Left cardiac atrium (tissue), 4 donors: ENCODE measurements around the gene KCNQ1OT1. TPM values are rescaled to one million over a fixed set of nuclear protein-coding genes. Genes with fewer than 3 reads are reported as not detected.

Experiments used
- ATAC-seq, 2 donors: fragments of 200-7000 bp; cut with Tn5 transposase; one replicate each; pipeline ENCODE4 v1.9.1; 2020; ENCODE audit warnings: mild to moderate bottlenecking in 2 of 2, moderate library complexity in 2 of 2
- DNase-seq: peaks from one replicate; pipeline ENCODE4 v3.0.0-alpha.2; 2020
- intact Hi-C, 2 donors: fragments of 100-400 bp; cut with DNase I; formaldehyde crosslinking; loops; one replicate each; pipeline versions ENCODE4 v1.14.1 to v1.15.1; 2022 to 2023
- total RNA-seq, 2 donors: library from RNA; stranded (reverse); fragmentation: NEBNext Ultra II Directional; extraction: Animal tissue kit (Norgen Biotek cat#: 25700); gene quantifications; one replicate each; pipeline ENCODE4 v1.2.1, GENCODE V29; 2021
- donor health status: DM: no; HTN: yes; CAD: no.
- donor health status: DM: no; HTN: yes; CAD: no; lungs with severe emphysema.
- donor health status: DM: yes; HTN: yes; CAD: no.
- donor health status: Dilated cardiomyopathy.

Gene KCNQ1OT1
- total RNA-seq, 2 donors from 2014 or later: 0.59 to 0.81 TPM

GRCh38 chr11:2679011-2679676 lies 20.6 kb downstream of the KCNQ1OT1 start:
- ATAC-seq (no peak), DNase-seq (no peak)
- intact Hi-C loops: loop anchor here in 1 of 2 donors (10.0 kb wide), 1 partner anchor 114 kb away; no protein-coding TSS in a partner anchor

- intact Hi-C loops: loop anchor here in 1 of 2 donors (10.0 kb wide), 1 partner anchor 114 kb away; no protein-coding TSS in a partner anchor
- ATAC-seq (no peak), DNase-seq (no peak)
Measured at GRCh38 chr11:2678396-2678795, 21.4 kb downstream of the KCNQ1OT1 start.

DNA sequence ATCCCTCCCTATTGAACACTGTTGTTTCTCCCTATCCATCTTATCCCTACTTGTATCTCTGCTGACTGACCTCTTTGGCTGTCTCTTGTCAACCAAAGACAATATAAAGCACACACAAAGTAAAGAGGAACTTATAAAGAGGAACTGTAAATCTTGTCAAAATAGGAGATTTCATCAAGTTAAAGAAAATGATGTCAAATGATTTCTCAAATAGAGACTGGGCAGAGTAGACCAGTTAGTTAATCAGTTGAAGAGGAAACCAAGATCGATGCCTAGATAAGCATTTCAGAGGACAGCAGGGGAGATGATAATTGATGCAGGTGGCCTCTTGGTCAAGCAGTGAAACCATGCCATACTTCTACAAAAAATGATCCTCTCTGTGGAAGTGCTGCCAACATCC lies 22.7 kb downstream of the KCNQ1OT1 start:
- no peak for DNase-seq
- intact Hi-C loops: loop anchor here in 1 of 2 donors (10.0 kb wide), 1 partner anchor 112 kb away; no protein-coding TSS in a partner anchor
- ATAC-seq: no peak

- ATAC-seq (peak in 1 of 2 donors; percentile 32), DNase-seq (peak; percentile 11)
- intact Hi-C loops: loop anchor here in 1 of 2 donors (10.0 kb wide), 1 partner anchor 111 kb away; no protein-coding TSS in a partner anchor
Measured at GRCh38 chr11:2675540-2675939, 24.3 kb downstream of the KCNQ1OT1 start.

DNA sequence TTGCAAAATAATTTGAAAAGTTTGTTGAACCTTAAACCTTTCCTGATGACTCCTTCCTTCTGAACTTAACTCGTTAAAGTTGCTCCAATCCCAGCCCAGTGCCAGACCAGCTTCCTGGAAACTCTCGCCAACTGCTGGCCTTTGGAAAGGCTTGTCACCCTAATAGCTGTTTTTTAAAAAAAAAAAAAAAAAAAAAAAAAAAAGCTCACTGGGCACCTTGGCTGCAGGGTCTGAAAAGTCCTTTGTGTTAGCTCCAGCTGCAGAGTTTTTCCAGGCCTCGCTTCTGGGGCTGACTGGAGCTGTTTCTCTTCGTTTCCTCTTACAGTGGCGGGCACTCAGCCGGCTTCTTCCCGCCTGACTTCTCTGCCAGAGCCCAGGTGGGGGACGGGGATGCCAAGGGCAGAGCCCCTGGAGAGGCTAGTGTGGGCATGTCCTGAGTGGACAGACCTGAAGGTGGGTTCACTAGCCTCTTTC lies 25.1 kb downstream of the KCNQ1OT1 start:
- ATAC-seq (no peak), DNase-seq (peak; percentile 24)
- intact Hi-C loops: loop anchor here in 1 of 2 donors (10.0 kb wide), 1 partner anchor 110 kb away; no protein-coding TSS in a partner anchor

DNA sequence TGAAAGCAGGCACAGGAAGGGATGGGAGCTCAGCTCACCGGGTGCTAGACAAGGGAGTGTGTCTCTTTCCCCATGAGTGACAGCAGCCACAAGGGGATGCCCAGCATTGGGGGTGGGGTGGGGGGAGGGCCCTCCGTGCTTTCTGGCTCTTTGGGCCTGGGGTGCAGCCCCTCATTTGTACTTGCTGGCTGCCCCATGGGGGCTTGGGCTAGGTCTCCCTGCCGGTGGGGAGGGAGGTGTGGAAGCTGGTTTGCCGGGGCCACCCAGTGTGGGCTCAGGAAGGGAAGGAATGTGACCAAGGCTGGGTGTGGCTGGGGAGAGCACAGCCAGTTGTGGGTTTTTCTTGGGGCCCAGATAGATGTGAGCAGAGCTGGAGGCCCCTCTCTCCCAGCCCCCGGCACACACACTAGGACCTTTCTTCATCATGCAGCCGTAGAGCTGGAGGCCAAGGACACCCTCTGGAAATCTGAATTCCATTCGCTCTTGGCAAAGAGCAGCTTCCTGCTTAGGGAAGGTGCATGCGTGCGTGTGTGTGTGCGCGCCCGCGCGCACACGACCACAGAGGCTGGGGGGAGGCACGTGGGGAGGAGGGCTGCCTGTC lies 25.8 kb downstream of the KCNQ1OT1 start:
- ATAC-seq (peak in 1 of 2 donors; percentile 15), DNase-seq (peak; percentile 10)
- intact Hi-C loops: loop anchor here in 1 of 2 donors (10.0 kb wide), 1 partner anchor 109 kb away; no protein-coding TSS in a partner anchor

GRCh38 chr11:2673250-2673610 lies 26.6 kb downstream of the KCNQ1OT1 start:
- ATAC-seq (no peak), DNase-seq (no peak)
- intact Hi-C loops: loop anchor here in 1 of 2 donors (10.0 kb wide), 1 partner anchor 108 kb away; no protein-coding TSS in a partner anchor

DNA sequence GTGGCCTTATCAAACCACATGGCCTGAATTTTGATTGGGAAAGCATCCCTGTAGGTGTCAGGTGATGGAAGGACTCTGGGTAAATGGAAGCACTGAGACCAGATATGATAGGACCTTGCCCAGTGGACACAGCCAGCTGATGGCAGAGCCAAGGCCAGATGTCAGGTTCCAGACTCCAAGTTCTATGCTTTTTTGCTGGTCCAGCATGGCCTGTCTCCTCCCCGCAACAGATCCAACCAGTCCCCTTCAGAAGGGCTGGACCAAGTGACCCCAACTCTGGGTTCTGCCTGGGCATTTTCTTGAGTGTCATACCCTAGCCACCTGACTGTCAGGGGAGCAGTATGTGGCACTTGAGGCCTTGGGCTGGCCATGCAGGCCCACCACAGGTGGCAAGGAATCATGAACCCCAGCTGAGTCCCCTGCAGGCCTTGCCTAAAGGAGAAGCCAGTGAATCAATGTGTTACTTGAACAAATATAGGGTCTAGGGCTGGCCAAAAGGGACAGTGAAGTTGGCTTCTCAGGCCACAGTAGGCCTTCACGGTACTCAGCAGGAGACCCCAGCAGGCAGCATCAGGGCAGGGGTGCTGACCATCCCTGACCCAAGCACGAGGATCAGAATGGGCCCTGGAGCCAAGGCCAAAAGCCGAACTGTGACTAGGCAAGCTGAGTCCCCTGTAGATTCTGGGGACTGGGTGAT lies 27.1 kb downstream of the KCNQ1OT1 start:
- intact Hi-C loops: loop anchor here in 1 of 2 donors (10.0 kb wide), 1 partner anchor 108 kb away; no protein-coding TSS in a partner anchor
- ATAC-seq (no peak), DNase-seq (no peak)

- intact Hi-C loops: loop anchor here in 1 of 2 donors (10.0 kb wide), 1 partner anchor 107 kb away; no protein-coding TSS in a partner anchor
- no peak for DNase-seq
Measured at GRCh38 chr11:2671748-2672147, 28.0 kb downstream of the KCNQ1OT1 start.

DNA sequence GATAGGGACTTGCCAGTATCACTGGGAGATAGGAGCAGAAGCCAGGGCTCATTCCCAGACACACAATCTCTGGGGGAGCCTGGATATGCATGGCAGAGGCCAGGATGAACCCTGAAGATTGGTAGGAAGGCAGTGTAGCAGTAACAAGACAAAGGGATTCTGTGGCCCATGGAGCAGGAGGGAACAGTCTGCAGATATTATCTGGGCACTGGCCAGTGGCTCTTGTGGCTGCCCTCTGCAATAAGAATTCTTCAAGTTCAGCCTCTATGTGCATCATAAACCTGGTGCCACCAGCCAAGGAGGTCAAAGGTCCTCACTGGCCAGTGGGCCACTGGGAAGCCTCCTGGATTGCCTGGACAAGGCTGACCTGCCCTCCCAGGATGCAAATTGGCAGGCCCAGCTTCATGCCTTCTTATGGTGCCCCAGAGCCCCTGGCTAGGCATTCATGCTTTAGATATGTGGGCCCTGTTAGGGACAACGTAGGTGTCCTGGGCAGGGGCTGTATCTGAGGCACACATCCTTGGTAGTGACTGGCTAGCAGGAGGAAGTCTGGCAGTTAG lies 29.2 kb downstream of the KCNQ1OT1 start:
- ATAC-seq (no peak), DNase-seq (no peak)
- intact Hi-C loops: loop anchor here in 1 of 2 donors (10.0 kb wide), 1 partner anchor 106 kb away; no protein-coding TSS in a partner anchor

More at GRCh38 chr11:2671748-2672147, 28.0 kb downstream of the KCNQ1OT1 start:
- ATAC-seq: no peak

GRCh38 chr11:2669634-2670469 lies 29.9 kb downstream of the KCNQ1OT1 start:
- no peak for DNase-seq
- intact Hi-C loops: loop anchor here in 1 of 2 donors (10.0 kb wide), 1 partner anchor 105 kb away; no protein-coding TSS in a partner anchor

GRCh38 chr11:2668876-2669275 lies 30.9 kb downstream of the KCNQ1OT1 start:
- DNase-seq: no peak
- ATAC-seq: no peak
- intact Hi-C loops: no loop called here

More at GRCh38 chr11:2669634-2670469, 29.9 kb downstream of the KCNQ1OT1 start:
- ATAC-seq: no peak

- ATAC-seq: no peak
- intact Hi-C loops: no loop called here
- DNase-seq: no peak
Measured at GRCh38 chr11:2667940-2668339, 31.9 kb downstream of the KCNQ1OT1 start.

GRCh38 chr11:2666828-2667570 lies 32.8 kb downstream of the KCNQ1OT1 start:
- ATAC-seq: peak; percentile 33 to 43
- intact Hi-C loops: no loop called here
- DNase-seq: no peak

DNA sequence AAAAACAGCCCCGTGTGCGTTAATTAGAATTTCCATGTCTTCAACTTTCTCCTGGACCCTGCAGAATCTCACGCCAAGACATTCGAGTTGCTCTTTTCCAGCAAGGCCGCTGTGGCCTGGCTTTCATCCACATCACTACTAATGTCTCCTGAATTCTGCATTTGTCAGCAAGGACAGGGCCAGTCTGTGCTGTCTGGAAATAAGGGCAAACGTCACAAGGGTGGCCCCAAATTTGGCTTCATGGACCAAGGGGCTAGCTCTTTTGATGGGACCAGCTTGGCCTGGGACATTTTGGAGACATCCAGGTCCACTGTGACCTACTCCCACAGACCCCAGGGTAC lies 33.4 kb downstream of the KCNQ1OT1 start:
- DNase-seq (no peak), ATAC-seq (peak; percentile 11 to 27)
- intact Hi-C loops: no loop called here

DNA sequence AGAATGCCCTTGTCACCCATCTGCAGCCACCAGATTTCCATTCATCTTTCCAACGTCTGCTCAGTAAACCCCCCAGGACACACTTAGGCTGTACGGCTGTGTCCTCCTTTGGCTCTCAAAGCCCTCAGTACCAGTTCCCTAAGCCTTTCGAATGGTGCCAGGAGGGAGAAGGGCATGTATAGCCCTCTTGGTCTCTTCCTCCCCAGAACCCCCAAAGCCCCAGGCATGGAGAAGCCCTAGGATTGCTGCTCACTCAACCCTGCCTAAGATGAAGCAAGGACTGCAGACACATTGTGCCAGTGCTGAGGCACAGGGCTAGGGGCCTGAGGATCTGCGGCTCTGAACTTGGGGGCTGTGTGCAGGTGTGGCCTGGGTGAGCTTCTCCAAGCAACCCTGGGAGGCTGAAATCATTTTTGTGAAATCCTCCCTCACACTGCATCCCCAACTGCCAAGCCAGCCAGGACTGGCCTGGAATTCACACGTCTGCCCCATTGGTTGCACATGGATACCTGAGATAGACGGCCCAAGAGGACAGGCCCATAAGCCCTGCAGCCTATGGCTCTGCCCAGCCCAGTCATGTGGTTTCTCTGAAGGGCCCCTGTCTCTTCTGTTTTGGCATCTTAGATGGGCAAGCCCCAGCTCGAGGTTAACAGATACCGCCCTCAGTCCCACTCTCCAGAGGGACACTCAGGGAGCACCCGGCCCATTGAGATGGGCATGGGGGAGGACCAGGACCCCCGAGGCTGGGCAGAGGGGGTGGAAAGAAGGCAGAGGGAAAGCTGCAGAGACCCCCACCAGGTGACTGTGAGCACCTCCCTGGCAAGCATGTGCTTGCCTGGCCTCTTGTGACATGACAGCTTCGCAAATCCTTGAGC lies 34.0 kb downstream of the KCNQ1OT1 start:
- intact Hi-C loops: no loop called here
- no peak for DNase-seq
- no peak for ATAC-seq
